IPS-20b (cell line): ENCODE data around the gene MIEF1.

Experiments used
- H3K27ac ChIP-seq: one replicate; pipeline ENCODE4 v1.5.1; 2013; ENCODE audit warnings: low read length
- H3K27me3 ChIP-seq: 2 replicates; pipeline ENCODE4 v1.6.1; 2013; ENCODE audit warnings: mild to moderate bottlenecking, low read length, inconsistent platforms; ENCODE audit not compliant: insufficient read depth
- H3K36me3 ChIP-seq: 2 replicates; pipeline ENCODE4 v1.6.1; 2013; ENCODE audit warnings: low read depth, mild to moderate bottlenecking, inconsistent platforms, low read length, moderate library complexity; ENCODE audit not compliant: insufficient read depth
- H3K4me1 ChIP-seq: 2 replicates; pipeline ENCODE4 v1.6.1; 2013; ENCODE audit warnings: mild to moderate bottlenecking, control low read depth, inconsistent platforms, low read length, moderate library complexity; ENCODE audit not compliant: insufficient read depth
- H3K4me3 ChIP-seq: 2 replicates; pipeline ENCODE4 v1.5.1; 2013; ENCODE audit warnings: mild to moderate bottlenecking, low read length, inconsistent platforms
- H3K9ac ChIP-seq: 2 replicates; pipeline ENCODE4 v1.6.1; 2013; ENCODE audit warnings: low read depth, mild to moderate bottlenecking, inconsistent platforms, low read length, moderate library complexity
- H3K9me3 ChIP-seq: 2 replicates; pipeline ENCODE4 v1.6.1; 2013; ENCODE audit warnings: mild to moderate bottlenecking, low read depth, low read length, inconsistent platforms; ENCODE audit not compliant: insufficient read depth

MIEF1 gene

DNA sequence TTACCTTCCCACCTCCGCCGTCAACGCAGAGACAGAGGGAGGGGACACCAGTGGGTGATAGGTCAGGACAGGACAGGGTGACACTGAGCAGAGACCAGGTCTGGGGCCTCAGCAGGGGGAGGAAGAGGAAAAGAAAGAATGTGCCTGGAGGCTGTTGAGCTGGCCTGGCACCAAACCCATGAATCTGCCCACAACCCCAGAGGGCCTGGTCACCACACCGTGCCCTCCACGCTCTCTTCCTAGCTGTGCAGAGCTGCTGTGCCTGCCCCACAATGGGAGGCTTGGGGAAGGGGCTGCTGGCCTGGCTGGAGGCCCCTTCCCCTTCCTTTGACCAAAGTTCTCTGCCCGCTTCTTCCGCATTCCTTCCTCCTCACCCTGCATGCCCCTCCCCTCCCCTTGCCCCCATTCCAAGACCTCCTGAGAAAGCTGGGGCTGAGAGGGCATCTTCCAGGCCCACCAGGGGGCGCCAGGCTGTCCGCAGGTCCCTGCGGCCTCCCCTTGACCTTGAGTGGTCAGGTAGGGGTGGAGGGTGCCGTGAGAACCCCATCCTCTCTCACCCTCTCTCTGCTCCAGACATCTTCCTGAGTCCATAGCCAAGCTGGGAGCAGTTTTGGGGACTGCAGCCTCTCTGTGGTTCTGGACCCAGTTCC lies 57.5 kb downstream of the MIEF1 start:
- Histone ChIP-seq H3K27ac (no peak overlapping the region), H3K36me3 (no peaks in the 10 kb centered on the region), H3K9me3 (no peaks in the 10 kb centered on the region), H3K4me1 (no peaks in the 10 kb centered on the region), H3K27me3 (peaks cover 76% of the 10 kb centered on the region), H3K9ac (no peak overlapping the region), H3K4me3 (no peak overlapping the region)

DNA sequence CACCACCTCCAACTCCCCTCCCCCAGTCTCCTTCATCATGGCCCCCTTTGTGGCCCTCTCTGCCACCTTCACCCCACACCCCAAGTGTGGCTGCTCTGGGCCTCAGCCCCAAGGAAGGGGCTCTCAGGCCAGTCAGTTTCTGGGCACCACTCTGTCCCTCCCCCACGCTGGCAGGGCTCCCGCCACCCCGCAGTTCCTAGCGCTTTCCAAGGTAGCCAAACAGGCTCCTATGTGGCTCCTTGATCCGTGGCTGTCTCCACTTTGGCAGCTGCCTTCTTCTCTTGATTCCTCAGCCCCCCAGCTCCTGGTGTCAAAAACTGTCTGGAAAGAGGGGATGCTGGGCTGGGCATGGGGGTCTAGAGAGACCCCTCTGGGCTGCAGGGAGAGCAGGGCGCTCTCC lies 58.0 kb downstream of the MIEF1 start:
- Histone ChIP-seq H3K27me3 (peaks cover 70% of the 10 kb centered on the region), H3K4me1 (no peaks in the 10 kb centered on the region), H3K9me3 (no peaks in the 10 kb centered on the region), H3K4me3 (no peak overlapping the region), H3K9ac (no peak overlapping the region), H3K36me3 (no peaks in the 10 kb centered on the region), H3K27ac (no peak overlapping the region)

DNA sequence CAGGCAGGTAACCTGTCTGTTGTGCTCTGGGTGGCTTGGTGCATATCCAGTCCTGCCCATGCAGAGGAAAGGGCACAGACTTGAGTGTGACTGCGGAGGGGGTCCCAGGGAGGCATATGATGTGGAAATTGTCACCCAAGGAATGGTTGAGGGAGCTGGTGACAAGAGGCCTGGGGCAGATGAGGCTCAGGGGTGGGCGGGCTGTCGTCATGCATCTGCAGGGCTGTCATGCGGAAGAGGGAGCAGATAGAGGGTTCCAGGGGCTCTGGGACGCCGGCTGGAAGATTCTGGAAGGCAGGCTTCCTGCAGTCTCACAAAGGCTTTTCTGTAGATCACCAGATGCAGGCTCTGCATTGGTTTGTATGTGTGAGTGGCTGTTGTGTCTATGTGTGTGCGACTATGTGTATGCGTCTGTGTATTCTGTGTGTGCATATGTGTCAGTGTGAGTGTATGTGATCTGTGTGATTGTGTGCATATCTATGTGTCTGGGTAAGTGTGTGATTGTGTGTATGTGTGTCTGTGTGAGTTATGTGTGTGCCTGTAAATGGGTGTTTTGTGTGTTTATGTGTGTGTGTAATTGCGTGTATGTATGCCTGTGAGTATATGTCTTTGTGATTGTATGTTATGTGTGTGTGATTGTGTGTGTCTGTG lies 60.9 kb downstream of the MIEF1 start:
- Histone ChIP-seq H3K4me3 (no peak overlapping the region), H3K9ac (no peak overlapping the region), H3K9me3 (no peaks in the 10 kb centered on the region), H3K27ac (no peak overlapping the region), H3K27me3 (peaks cover 45% of the 10 kb centered on the region), H3K36me3 (no peaks in the 10 kb centered on the region), H3K4me1 (no peaks in the 10 kb centered on the region)

DNA sequence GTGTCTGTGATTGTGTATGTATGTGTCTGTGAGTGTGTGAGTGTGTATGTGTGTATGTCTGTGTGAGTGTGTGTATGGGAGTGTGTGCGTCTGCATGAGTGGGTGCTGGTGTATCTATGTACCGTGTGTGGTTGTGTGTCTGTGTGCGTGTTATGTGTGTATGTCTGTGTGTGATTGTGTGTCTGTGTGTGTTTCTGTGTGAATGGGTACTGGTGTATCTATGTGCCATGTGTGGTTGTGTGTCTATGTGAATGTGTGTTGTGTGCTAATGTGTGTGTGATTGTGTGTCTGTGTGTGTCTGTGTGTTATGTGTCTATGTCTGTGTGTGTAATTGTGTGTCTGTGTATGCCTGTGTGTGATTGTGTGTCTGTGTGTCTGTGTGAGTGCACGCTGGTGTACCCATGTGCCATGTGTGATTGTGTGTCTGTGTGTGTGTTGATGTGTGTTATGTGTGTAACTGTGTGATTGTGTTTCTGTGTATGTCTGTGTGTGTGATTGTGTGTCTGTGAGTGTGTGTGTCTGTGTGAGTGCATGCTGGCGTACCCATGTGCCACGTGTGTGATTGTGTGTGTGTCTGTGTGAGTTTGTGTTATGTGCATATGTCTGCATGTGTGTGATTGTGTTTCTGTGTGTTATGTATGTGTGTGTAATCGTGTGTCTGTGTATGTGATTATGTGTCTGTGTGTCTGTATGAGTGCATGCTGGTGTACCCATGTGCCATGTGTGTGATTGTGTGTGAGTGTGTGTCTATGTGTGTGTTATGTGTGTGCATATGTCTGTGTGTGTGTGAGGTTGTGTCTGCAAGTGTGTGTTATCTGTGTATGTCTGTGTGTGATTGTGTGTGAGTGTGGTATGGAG lies 61.7 kb downstream of the MIEF1 start:
- Histone ChIP-seq H3K9ac (no peak overlapping the region), H3K4me1 (no peaks in the 10 kb centered on the region), H3K9me3 (no peaks in the 10 kb centered on the region), H3K36me3 (no peaks in the 10 kb centered on the region), H3K27me3 (peaks cover 37% of the 10 kb centered on the region), H3K27ac (no peak overlapping the region), H3K4me3 (no peak overlapping the region)

DNA sequence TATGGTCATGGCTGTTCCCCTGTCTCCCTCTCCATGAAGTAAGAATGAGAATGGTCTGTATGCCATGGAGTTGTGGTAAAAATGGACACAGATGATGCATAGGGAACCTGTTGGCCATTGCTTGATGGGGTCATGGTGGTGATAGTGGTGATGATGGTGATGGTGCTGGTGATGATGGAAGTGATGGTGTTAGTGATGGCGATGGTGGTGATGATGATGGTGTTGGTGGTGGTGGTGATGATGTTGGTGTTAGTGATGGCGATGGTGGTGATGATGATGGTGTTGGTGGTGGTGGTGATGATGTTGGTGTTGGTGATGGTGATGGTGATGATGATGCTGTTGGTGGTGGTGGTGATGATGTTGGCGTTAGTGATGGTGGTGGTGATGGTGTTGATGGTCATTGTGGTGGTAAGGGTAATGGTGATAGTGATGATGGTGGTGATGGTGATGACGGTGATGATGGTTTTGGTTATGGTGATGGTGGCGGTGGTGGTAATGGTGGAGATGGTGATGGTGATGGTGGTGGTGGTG lies 63.4 kb downstream of the MIEF1 start:
- H3K27ac ChIP-seq, result no peak overlapping the region
- no peaks in the 10 kb centered on the region for H3K9me3 ChIP-seq
- no peak overlapping the region for H3K4me3 ChIP-seq
- H3K4me1 ChIP-seq, result no peaks in the 10 kb centered on the region
- peaks cover 20% of the 10 kb centered on the region for H3K27me3 ChIP-seq
- no peaks in the 10 kb centered on the region for H3K36me3 ChIP-seq
- H3K9ac ChIP-seq, result no peak overlapping the region

DNA sequence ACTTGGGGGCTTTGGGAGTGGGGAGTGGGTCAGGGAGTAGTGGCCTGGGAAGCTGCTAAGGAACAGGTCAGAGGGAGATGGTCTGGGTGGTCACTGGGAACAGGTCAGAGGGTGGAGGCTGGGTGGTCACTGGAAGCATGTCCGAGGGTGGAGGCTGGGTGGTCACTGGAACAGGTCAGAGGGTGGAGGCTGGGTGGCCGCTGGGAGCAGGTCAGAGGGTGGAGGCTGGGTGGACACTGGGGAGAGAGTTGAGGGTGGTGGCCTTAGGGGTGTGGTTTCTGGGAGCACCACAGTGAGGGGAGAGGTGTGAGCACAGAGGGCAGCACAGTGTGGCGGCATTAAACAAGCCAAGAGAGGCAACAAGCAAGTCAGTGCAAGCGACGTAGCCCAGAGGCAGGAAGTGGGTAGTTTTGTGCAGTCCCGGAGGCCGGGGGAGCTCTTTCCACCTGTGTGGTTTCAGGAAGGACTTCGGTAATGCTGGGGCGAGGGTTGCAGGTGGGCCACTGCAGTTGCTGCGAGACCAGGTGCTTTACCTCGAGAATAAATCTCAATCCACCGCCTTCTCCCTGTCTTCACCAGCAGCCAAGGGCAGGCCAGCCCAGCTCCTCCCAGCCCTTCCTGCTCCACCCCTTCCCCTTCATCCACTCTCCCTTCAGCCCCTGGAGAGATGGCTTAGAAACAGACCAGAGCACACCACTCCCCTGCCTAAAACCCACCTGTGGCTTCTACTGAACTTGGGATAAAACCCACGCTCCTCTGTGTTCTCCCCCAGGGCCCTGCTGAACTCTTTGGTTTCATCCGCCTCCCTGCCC lies 65.3 kb downstream of the MIEF1 start:
- Histone ChIP-seq H3K4me3 (no peak overlapping the region), H3K9ac (no peak overlapping the region), H3K9me3 (no peaks in the 10 kb centered on the region), H3K27ac (no peak overlapping the region), H3K4me1 (no peaks in the 10 kb centered on the region), H3K27me3 (peaks cover 4% of the 10 kb centered on the region; the same call in 1 of the 2 replicates), H3K36me3 (no peaks in the 10 kb centered on the region)
